Suprapubic skin (tissue), 3 donors: ENCODE results near the gene PVALB.

Experiments used
- EP300 ChIP-seq: sonication (generic); formaldehyde crosslinking; IDR thresholded peaks from one replicate; pipeline ENCODE4 v1.6.1; 2017; ENCODE audit warnings: antibody characterized with exemption
- POLR2A ChIP-seq, 2 donors: fragments of 450-650 bp; IDR thresholded peaks; one replicate each; pipeline ENCODE4 v1.6.1; 2017; ENCODE audit warnings: antibody characterized with exemption in 2 of 2, mild to moderate bottlenecking in 2 of 2, moderate library complexity in 2 of 2
- TF ChIP-seq, protein P1 (sequence below), 2 donors: fragments of 200-600 bp in 1 of 2; fragments of 450-650 bp in 1 of 2; sonication (generic) in 1 of 2; IDR thresholded peaks; one replicate each; pipeline ENCODE4 v1.5.1; 2016 to 2019; ENCODE audit warnings: antibody characterized with exemption in 2 of 2, mild to moderate bottlenecking in 1 of 2, moderate library complexity in 1 of 2

DNA sequence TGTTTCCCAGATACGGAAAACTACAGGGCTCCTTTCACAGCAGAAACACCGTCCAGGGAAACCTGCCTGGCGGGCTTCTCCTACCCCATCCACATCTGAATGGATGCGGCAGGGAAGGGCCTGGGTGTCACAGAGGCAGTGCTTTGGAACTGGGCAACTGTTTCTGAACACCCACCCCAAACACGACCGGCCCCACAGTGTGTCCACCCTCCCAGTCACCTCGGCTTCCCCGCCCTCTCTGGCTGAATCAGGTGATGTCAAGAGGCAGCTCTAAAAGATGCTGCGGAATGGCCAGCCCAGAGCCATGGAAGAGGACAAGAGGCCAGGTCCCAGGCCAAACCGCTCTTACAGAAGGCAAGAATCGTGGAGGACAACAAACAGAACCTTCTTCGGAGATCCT is 62.9 kb downstream of the PVALB start:
- TF ChIP-seq EP300: no peak
- TF ChIP-seq, protein P1, sequence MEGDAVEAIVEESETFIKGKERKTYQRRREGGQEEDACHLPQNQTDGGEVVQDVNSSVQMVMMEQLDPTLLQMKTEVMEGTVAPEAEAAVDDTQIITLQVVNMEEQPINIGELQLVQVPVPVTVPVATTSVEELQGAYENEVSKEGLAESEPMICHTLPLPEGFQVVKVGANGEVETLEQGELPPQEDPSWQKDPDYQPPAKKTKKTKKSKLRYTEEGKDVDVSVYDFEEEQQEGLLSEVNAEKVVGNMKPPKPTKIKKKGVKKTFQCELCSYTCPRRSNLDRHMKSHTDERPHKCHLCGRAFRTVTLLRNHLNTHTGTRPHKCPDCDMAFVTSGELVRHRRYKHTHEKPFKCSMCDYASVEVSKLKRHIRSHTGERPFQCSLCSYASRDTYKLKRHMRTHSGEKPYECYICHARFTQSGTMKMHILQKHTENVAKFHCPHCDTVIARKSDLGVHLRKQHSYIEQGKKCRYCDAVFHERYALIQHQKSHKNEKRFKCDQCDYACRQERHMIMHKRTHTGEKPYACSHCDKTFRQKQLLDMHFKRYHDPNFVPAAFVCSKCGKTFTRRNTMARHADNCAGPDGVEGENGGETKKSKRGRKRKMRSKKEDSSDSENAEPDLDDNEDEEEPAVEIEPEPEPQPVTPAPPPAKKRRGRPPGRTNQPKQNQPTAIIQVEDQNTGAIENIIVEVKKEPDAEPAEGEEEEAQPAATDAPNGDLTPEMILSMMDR (IDR thresholded peaks at IDR 0.05): no peak
- no peak for TF ChIP-seq POLR2A (IDR thresholded peaks at IDR 0.05)
